ENCODE results near the gene MFN2. TPM values are rescaled to one million over a fixed set of nuclear protein-coding genes. Genes with fewer than 3 reads are reported as not detected.

MFN2 gene
- total RNA-seq, 2 donors from 2014 or later: 367 to 466 TPM

DNA sequence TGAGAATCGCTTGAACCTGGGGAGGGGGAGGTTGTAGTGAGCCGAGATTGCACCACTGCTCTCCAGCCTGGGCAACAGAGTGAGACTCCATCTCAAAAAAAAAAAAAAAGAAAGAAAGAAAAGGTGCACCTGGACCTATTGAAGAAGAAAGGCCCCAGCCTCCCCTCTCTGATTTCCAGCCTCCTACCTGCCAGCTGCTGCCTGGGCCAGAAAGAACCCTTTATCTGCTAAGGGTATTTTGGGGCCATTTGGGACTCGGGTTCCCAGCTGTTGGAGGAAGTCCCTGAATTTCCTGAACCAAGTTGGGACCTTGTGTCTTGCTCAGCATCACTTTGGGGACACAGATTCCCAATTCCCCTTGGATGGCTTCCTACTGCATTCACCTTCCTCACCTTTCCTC, 79.0 kb downstream of the MFN2 start:
- H3K27ac ChIP-seq: no peak overlapping the region
- no peaks in the 10 kb centered on the region for H3K9me3 ChIP-seq
- no peak overlapping the region for H3K4me3 ChIP-seq
- peaks cover 0 to 11% of the 10 kb centered on the region in 2 donors for H3K4me1 ChIP-seq
- no peaks in the 10 kb centered on the region for H3K36me3 ChIP-seq
- TF ChIP-seq, protein P1, sequence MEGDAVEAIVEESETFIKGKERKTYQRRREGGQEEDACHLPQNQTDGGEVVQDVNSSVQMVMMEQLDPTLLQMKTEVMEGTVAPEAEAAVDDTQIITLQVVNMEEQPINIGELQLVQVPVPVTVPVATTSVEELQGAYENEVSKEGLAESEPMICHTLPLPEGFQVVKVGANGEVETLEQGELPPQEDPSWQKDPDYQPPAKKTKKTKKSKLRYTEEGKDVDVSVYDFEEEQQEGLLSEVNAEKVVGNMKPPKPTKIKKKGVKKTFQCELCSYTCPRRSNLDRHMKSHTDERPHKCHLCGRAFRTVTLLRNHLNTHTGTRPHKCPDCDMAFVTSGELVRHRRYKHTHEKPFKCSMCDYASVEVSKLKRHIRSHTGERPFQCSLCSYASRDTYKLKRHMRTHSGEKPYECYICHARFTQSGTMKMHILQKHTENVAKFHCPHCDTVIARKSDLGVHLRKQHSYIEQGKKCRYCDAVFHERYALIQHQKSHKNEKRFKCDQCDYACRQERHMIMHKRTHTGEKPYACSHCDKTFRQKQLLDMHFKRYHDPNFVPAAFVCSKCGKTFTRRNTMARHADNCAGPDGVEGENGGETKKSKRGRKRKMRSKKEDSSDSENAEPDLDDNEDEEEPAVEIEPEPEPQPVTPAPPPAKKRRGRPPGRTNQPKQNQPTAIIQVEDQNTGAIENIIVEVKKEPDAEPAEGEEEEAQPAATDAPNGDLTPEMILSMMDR (IDR thresholded peaks at IDR 0.05): no peak
- no peak for DNase-seq (ENCODE audit: low spot score)
- H3K27me3 ChIP-seq: peaks cover 6 to 13% of the 10 kb centered on the region in 2 donors

DNA sequence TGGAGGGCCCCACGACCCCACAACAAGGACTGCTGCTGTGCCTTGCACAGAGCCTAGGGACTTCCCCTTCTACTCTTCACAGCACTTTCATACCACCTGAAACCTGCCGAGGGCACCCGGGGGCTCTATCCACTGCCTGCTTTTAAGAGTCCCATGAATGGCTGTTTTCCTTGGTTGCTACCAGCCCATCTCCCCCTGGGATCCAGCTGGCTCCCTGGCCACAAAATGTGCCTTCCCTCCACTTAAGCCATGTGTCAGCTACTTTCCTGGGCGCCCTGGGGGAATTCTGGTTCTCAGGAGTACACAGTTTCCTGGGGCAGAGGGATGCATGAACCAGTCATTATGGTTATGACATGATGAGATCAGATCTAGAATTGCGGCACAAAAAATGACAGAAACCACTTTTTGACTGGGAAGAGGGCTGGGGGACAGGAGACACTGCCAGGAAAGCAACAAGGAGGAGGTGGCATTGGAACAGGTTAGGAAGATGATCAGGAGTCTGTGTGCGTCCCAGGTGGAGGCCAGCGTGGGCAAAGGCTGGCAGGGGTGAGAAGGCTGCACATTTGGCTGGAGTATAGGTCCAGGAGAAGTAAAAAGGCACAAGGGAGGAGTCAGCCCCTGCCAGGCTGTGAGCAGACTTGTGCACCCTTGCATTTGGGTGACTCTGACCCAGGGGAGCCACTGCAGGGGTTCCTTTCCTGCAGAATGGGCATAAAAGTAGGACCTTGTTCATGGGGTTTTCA, 79.6 kb downstream of the MFN2 start:
- peaks cover 0 to 11% of the 10 kb centered on the region in 2 donors for H3K4me1 ChIP-seq
- H3K36me3 ChIP-seq: no peaks in the 10 kb centered on the region
- H3K4me3 ChIP-seq: no peak overlapping the region
- no peaks in the 10 kb centered on the region for H3K9me3 ChIP-seq
- TF ChIP-seq, protein P1 (IDR thresholded peaks at IDR 0.05): no peak
- H3K27me3 ChIP-seq: peaks cover 10 to 13% of the 10 kb centered on the region in 2 donors
- H3K27ac ChIP-seq: no peak overlapping the region
- DNase-seq (ENCODE audit: low spot score): no peak

DNA sequence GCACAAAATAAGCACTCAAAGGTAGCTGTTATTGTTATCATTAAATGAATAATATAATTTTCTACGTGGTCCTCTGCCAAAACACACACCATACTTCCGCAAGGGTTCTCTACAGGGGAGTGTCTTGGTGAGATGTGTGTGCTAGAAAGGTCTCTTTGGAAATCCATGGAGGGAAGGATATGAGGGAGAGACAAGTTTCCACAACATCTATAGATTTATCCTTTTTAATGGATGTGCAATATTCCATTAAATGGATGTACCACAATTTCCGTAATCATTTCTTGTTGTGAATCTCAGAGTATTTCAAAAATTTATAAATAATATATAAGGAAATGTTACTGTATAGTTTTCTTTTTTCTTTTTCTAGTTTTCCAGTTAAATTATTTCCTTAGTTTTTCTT, 80.3 kb downstream of the MFN2 start:
- no peaks in the 10 kb centered on the region for H3K9me3 ChIP-seq
- peaks cover 0 to 11% of the 10 kb centered on the region in 2 donors for H3K4me1 ChIP-seq
- no peak overlapping the region for H3K27ac ChIP-seq
- no peaks in the 10 kb centered on the region for H3K36me3 ChIP-seq
- TF ChIP-seq, protein P1 (IDR thresholded peaks at IDR 0.05): no peak
- H3K4me3 ChIP-seq: no peak overlapping the region
- DNase-seq (ENCODE audit: low spot score): no peak
- peaks cover 10 to 13% of the 10 kb centered on the region in 2 donors for H3K27me3 ChIP-seq

Small RNAs within 50 kb of the gene (microRNA-seq; reads per million reads assigned to microRNA genes)
- 0 to 0.71 reads per million in 2 donors for gene MIR6729 (ENCODE audit: borderline number of aligned reads in 2 of 2, borderline replicate concordance in 1 of 2)

Other genes starting within 250 kb of the MFN2 start
- gene AGTRAP, start 244.3 kb upstream of the MFN2 start, total RNA-seq: 10 to 100 TPM; 20.8 to 47.2 TPM
- 1 to 10 TPM in 1 of 2 donors, under 1 TPM in 1; 0.85 to 1.7 TPM for gene C1orf167, start 218.3 kb upstream of the MFN2 start, total RNA-seq
- 10 to 100 TPM; 38.5 to 53.9 TPM for gene MTHFR, start 174.5 kb upstream of the MFN2 start, total RNA-seq
- gene CLCN6, start 174.3 kb upstream of the MFN2 start, total RNA-seq: 10 to 100 TPM; 14.8 to 15.2 TPM
- over 10,000 TPM; 98,870 to 132,613 TPM for gene NPPA, start 132.7 kb upstream of the MFN2 start, total RNA-seq
- gene NPPB, start 121.5 kb upstream of the MFN2 start, total RNA-seq: over 10,000 TPM in 1 of 2 donors, 1,000 to 10,000 TPM in 1; 1,081 to 10,488 TPM
- gene KIAA2013, start 54.0 kb upstream of the MFN2 start, total RNA-seq: 10 to 100 TPM; 70.8 to 73.2 TPM
- 10 to 100 TPM; 56.1 to 58.1 TPM for gene PLOD1, start 45.7 kb upstream of the MFN2 start, total RNA-seq
- gene MIIP, start 39.1 kb downstream of the MFN2 start, total RNA-seq: 10 to 100 TPM; 19.1 to 31.0 TPM
- 1 to 10 TPM; 3.0 to 6.0 TPM for gene TNFRSF8, start 82.9 kb downstream of the MFN2 start, total RNA-seq
- gene TNFRSF1B, start 186.5 kb downstream of the MFN2 start, total RNA-seq: 10 to 100 TPM; 17.0 to 25.6 TPM
- 10 to 100 TPM; 48.1 to 65.2 TPM for gene VPS13D, start 249.6 kb downstream of the MFN2 start, total RNA-seq